SW480 (cell line): ENCODE measurements around the gene EPHA2.
A peak's percentile ranks its signal among the peaks of the same experiment; 100 is the strongest.

ENCODE experiments used
- DNase-seq: peaks from one replicate; pipeline ENCODE4 v3.0.0-alpha.2; 2016; ENCODE audit warnings: low spot score

The EPHA2 gene

DNA sequence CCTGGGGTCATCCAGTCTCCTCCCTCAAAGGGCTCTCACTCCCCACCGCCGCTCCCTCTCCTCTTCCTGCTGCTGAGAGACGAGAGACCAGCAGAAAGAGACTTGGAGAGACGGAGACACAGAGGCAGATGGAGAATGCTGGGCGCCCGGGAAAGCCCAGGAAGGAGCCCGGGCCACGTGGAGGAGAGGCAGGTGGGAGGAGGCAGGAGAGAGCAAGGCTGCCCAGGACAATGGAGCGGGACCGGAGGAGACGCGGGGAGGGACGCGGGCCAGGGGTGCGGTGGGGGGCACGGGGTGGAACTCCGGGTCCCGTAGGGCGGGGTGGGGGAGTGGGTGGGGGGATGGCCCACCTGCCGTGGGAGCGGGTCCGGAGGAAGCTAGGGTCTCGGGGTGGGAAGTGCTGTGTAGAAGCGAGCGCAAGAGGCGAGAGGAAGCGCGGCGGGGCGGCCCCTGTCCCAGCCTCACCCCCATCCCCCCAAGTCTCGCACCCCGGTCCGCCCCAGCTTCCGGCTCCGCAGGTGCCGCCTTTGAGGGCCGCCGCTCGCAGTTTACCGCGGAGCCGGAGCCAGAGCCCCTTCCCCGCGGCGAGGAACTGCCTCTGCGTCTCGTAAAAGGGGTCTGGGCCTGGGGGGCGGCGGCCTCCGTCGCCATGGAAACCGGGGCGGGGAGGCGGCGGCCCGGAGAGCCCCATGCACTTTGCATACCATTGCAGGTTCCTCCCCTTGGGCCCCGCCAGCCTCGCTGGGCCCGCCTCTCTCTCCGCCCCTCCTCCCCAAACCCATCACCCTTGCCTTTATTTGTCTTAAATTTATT, 11.7 kb upstream of the EPHA2 start:
- DNase-seq, result no peak

DNA sequence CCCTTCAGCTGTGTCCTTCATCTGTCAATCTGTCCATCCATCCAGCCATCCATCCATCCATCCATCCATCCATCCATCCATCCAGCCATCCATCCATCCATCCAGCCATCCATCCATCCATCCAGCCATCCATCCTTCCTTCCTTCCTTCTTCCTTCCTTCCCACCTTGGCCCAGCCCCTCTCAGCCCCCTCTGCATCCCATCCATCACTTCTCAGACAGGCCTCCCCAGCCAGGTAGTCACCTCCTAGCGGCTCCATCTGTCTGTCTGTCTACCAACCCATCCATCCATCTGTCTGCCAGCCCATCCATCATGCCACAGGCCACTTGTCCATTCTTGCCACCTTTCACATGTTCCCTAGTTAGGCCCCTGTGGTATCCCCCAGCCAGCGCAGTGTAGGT, 10.2 kb upstream of the EPHA2 start:
- no peak for DNase-seq

DNA sequence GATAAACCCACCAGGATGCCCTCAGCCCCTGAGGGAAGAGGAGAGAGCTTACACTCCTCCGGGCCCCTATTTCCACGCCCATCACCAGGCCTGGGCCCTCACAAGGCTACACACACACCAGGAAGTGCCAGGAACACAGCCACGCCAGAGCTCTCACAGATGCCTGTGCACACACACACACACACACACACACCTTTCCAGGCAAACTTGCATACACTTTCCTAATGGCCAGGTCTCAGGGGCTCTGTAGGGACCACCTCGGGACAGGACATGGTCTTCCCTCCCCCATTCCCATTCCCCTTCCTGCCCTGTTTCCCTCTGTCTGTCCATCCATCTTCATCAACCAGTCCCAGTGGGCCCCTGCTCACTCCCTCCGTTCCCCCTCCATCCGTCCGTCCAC, 9.7 kb upstream of the EPHA2 start:
- DNase-seq, result peak; percentile 78

DNA sequence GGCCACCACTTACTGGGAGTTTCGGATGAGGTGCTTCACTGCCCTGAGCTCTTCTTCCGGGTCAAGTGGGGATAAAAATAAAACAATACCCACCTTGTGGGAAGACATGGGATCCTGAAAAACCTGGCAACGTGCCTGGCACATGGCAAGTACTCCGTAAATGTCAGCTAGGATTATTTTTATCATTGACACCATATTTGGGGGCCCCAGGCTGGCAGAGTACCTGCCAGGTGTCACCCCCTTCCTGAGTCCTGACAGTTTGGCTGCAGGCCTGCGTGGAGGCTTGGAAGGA, 9.2 kb upstream of the EPHA2 start:
- peak; percentile 60 for DNase-seq

DNA sequence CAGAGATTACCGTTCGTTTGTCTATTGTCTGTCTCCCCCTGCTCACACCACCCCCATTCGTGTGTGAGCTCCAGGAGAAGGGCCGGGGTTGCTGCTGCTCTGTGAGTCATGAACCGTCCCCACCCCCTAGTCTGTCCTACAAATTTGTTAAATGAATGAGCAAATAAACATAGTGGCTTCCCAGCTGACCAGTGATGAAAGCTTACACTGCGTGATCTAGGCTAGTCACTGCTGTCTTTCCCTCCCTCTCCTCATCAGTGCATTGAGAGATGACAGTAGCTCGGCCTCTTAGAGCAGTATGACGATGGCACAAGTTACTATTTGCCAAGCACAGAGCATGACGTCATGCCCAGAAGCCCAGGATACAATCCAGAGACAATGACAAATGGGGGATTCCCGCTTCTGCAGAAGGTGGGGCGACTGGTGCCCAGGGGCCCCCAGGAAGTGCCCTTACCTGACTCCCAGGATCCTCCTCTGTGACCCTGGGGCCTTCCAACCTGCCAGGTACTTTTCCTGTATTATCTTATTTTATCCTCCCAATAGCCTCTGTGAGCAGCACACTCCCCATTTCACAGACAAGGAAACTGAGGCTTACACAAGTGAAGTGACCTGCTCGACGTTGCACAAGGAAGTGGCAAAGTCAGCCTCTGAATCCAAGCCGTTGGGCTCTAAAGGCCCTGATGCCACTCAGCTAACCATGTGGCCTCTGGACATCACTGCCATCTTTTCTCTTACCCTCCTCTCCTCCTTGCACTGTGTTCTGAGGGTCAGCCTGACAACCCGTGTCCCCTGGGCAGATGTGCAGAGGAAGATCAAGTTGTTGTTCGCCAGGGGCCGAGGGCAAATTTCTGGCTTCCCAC, 8.6 kb upstream of the EPHA2 start:
- DNase-seq, result peak; percentile 99

DNA sequence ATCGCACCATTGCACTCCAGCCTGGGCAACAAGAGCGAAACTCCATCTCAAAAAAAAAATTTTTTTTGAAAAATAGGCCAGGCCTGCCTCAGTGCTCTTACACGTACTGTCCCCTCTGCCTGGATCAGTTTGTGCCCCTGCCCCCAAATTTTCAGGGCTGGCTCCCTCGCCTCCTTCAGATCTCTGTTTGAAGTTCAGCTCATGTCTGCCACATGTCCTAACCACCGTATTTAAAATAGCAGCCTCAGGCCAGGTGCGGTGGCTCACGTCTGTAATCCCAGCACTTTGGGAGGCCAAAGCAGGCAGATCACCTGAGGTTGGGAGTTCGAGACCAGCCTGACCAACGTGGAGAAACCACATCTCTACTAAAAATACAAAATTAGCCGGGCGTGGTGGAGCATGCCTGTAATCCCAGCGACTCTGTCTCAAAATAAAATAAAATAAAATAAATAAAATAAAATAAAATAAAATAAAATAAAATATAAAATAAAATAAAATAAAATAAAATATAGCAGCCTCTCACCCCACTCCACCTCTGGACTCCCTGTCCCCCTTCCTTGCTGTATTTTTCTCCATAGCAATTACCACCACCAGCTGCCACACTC, 7.8 kb upstream of the EPHA2 start:
- peak; percentile 39 for DNase-seq

DNA sequence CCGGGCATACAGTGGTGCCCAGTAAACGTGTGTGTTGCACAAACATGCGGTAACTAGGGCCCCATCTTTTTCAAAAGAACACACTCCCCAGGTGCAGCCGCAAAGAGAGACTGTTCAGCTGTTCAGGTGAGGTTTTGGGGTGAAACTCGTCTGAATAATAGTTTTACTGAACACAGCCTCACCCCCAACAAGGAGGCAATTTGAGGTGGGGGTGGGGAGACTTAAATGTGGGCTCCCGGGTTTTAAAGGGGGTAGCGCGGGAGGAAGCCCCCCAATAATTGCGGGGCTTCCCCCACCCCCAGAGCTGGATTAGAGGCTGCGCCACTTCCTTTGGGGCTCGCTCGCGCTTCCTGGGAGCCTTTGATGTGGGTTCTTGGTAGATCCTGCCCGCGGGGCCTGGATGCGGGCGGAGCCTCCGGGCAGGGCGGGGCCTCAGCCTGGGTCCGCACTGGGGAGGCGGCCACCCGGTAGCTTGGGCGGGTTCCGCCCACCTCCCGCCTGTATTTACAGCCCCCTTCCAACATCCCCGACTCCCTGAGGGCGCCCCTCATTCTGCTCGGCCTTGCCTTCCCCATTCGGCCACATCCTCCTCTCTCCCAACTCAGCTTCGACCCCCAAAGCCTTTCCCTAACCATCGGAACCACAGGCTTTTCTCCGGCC, 6.4 kb upstream of the EPHA2 start:
- DNase-seq, result peak; percentile 92

DNA sequence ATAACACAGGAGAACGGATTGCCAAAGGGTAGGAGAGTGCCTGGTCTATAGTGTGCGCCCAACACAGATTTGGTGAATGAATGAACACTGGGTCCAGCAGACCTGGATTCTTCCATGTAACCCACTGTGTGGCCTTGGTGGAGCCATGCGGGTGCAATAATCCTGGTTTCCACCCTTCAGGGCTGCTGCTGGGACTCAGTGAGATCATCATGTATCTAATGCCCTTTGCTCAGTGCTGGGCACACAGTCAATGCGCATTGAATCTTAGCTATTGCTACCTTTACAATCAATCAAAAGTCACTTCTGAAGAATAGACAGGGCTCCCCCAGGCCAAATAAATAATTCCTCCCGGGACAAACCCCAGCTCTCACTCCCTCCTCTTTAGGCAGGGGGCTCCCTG, 5.8 kb upstream of the EPHA2 start:
- no peak for DNase-seq

DNA sequence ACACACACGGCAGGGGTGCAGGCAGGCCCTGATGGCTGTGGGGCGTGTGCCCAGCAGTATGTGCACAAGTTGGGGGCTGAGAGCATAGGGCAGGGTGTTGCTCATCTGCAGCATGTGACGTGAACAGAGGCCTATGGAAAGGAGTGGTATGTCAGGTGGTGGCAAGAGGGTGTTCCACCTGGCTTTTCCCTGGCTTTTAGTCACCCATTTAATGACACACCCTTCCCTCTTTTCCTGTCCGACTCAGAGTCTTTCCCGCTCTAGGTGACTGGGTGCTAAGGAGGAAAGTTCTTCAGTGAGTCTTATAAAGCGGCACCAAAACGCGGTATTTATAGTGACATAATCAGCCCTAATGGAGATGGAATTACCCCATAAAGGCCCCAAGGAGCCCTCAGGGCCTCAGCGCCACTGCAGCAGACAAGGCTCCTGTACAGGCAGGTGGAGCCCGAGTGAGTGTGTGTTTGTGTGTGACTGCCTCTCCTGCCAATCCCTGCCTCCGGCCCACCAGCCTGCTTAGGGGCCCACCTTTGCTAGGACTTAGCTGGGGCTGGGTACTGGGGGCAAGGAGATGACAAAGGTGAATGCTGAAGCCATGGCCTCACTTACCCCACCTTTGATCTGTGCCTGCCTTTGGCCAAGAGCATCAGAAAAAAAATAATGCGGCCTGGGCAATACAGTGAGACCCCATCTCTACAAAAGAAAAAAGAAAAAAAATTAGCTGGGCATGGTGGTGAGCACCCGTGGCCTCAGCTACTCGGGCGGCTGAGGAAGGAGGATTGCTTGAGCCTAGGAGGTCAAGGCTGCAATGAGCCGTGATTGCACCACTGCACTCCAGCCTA, 3.3 kb upstream of the EPHA2 start:
- DNase-seq, result peak; percentile 98

DNA sequence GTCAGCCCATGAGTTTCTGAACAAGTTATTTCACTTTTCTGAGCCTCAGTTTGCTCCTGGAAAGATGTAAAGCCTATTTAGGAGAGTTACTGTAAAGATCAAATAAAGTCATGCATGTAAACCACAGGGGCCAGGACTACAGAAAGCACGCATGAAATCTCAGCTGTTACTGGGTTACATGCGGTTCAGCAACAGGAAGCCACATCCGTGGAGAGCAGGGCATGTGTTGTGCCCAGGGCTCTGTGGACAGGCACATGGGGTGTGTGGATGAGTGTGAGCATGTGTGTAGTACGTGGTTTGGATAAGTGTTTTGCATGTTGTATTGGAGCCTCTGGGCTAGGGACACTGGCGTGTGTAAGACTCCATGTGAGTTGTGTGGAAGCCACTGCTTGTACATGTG, 2.2 kb upstream of the EPHA2 start:
- peak; percentile 70 for DNase-seq

DNA sequence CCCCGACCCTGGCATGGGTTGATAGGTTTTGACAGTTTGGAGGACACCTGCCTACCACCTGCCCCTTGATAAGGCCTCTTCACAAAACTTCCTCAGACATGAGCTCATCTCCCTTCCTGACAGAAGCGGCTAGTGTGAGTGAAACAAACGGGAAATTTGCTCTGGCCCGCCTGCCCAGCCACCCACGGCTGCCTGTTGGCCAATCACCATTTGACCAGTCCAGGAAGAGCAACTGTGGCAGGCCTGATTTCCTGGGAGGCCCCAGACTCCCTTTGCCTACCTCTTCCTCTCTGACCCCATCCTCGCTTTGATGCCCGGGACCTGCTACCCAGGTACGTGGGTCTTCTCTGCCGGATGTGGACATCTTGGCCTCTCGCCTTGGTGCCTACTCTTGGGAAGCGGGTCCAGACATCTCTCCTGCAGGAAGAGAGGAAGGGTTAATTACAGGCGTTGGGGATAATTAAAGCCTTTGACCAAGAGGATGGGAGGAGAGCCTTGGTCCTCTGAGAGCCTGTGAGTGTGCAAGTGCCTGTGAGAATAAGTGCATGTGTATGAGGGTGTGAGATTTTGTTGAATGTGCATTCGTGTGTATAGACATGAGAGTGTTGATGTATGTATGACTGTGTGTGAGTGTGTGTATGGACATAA, 1.1 kb upstream of the EPHA2 start:
- peak; percentile 92 for DNase-seq

DNA sequence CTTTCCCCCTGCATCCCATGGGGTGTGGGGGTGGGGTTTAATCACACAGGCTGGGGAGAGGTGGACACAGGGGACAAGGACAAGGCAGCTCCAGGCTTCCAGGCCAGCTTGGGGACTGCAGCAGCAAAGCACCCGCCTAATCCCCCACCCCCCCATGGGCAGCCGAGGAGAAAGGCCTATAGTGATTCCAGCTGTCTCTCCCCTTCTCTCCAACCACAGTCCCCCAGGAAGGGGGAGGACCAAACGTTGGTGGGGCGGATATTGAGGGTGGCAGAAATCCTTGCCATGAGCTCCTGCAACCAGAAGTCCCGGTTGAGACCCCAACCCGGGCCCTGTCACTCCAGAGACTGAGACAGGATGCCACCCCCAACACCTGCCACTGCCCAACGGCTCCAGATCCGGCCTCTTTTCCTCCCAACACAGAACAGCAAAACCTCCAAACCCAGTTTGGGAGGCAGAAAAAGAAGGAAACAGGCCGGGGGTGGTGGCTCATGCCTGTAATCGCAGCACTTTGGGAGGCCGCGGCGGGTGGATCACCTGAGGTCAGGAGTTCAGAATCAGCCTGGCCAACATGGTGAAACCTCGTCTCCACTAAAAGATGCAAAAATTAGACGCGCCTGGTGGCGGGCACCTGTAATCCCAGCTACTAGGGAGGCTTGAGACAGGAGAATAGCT, 1.7 kb downstream of the EPHA2 start:
- DNase-seq, result no peak

DNA sequence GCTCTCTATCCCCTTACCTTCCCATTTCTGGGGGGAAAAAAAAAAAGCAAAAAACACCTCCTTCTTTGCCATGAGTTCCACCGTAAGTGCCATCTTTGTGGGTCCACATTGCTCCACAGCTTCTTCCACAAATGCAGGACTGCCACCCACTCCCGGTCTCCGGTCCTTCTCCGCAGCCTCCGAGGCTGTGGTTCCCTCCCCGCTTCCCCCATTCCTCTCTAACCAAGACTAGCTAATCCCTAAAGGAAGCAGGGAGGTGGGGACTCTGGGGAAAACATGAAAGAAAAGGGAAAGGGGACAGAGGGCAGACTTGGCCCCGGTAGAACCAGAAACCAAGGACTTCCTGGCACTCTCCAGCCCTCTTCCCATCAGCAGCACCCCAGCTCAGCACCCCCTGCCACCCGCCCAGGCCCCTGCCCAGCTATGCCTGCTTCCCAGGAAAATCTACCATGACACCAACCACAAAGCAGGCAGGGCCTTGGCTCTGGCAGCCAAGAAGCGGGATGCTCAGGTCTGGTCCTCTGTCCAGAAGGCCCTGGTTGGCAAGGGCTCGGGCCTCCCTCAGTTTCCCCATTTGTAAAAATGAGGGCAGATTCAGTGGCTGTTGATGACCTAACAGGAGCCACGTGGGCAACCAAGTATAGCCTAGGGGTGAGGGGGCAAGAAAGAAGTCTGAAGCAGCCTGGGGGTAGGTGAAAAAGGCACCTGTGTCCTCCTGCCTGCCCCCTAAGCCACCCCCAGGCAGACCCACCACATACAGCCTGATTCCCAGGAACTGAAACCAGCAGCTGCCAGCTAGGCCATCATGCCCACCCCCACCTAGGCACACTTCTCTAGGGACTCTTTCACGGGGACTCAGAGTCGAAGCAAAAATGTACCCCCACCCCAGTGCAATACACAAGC, 2.5 kb downstream of the EPHA2 start:
- DNase-seq, result no peak

DNA sequence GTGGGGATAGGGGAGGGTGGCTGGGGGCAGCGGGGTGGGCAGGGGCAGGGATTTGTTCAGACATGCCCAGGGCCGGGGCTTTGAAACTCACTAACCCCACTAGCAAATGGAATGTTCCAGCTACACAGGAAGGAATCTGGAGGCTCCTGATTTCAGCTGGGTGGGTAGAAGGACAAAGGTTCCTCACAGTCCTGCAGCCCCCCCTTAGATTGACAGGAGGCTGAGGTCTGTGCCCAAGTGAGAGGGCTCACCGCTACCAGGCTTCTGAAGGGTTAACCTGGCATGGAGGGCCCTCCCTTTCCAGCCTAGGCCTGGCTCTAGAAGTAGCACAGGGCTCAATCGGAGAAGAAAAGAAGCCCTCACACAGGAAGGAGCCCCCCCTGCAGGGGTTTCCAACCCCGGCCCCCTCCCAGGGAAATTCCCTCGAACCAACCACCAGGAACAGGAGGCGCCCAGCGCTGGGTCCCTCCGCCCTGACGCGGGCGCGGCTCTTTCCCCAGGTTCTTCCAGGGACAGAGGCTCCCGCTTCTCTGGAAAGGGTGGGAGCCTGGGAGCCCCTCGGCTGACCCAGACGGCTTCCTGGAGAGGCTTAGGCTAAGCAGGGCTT, 3.3 kb downstream of the EPHA2 start:
- DNase-seq, result peak; percentile 24

DNA sequence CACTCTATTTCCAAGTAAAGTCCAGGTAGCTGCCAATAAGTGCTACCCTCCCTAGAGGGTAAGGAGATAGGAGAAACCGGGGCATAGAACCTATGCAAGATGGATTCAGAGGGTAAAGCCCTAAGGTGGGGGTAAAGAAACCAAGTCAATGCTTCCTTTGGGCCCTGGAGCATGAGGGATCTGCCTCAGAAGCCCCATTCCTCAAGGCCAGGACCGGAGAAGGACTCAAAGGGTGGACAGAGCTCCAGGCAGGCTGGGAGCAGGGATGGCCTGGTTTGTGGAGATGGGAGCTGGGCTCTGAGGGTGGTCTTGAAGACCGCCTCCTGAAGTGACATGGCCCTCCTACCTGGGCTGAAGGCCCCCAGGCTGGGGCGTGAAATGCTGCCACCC, 3.9 kb downstream of the EPHA2 start:
- no peak for DNase-seq

DNA sequence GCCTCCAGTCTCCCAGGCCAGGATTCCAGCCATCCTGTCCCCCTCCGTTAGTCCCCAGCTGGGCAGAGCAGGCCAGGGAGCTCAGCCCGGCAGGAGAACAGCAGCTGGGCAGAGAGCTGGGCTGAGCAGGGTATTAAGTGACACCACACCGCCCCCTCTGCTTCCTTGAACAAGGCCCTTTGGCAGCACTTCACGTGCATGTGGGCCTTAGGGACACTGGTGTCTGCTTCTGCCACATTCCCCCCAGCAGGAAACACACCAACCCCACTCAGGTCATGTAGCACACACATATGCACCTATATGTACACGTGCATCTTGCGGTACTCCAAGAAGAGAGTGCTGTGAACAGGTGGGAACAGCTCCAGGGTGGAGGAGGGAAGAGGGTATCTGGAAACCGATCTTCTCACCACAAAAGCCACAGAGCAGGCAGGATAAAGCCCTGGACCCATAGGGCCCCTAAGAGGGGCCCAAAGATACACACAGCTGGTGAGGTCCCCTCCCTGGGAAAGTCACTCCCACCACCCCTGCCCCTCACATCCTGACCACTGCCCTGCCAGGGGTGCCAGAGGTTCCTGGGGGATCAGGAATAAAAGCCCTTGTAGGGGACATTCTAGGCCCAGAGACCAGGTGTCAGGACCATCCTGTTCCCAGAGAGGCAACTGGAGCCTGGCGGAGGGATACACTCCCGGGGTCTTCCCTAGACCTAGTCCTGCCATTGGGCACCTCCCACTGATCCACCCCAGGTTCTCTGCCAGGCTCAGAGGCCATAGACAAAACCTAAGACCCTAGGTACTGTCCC, 4.5 kb downstream of the EPHA2 start:
- DNase-seq, result peak; percentile 52

DNA sequence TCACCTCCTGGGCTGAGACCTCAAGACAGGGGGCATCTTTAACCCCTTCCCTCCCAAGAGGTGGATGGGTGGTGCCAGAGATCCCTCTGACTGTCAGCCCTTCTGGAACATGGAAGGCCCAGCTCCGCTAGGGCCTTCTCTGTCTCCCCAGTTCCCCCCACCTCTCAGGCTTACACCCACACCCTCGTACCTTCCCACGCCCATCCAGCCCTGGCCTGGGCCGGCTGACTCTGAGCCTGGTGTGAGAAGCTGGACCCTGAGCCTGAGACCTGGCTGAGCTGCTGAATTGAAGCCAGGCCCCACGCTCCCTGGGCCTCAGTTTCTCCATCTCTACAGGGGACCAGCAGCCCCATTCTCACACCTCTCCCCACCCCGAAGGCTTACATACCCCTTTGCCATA, 5.4 kb downstream of the EPHA2 start:
- no peak for DNase-seq
